ENCODE data around the gene RAVER1.
"Not testable (repeated sequence)": the region's sequence is repeated elsewhere in the genome, so short reads cannot be mapped to it uniquely, and the experiment has no call there.

The RAVER1 gene, protein sequence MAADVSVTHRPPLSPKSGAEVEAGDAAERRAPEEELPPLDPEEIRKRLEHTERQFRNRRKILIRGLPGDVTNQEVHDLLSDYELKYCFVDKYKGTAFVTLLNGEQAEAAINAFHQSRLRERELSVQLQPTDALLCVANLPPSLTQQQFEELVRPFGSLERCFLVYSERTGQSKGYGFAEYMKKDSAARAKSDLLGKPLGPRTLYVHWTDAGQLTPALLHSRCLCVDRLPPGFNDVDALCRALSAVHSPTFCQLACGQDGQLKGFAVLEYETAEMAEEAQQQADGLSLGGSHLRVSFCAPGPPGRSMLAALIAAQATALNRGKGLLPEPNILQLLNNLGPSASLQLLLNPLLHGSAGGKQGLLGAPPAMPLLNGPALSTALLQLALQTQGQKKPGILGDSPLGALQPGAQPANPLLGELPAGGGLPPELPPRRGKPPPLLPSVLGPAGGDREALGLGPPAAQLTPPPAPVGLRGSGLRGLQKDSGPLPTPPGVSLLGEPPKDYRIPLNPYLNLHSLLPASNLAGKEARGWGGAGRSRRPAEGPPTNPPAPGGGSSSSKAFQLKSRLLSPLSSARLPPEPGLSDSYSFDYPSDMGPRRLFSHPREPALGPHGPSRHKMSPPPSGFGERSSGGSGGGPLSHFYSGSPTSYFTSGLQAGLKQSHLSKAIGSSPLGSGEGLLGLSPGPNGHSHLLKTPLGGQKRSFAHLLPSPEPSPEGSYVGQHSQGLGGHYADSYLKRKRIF

DNA sequence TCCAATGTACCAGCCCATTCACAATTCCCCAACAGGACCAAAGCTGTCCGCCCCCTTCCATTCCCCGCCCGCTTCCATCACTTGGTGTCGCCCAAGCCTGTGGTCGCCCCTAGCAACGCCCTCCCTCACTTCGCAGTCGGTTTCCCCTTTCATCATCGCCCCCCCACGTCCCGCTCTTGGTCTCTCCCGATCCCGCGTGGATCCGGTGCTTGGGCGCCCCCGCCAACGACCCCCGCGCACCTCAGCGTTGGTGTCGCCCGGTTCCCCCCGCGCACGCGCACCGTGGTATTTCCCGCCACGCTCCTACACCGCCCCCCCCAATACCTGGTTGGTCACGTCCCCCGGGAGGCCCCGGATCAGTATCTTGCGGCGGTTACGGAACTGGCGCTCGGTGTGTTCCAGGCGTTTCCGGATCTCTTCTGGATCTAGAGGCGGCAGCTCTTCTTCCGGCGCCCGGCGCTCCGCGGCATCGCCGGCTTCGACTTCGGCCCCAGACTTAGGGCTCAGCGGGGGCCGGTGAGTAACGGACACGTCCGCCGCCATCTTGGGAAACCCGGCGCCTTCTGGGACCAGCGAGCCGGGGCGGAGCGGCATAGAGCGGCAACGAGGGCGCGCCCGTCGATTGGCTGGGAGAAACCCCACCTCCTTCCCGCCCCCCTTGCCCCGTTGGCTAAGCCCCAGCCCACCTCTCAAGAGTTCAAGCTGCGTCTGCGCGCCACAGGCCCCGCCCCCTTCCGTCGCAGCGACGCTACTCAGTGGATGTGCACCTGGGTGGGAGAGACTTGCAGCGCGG is at the start of gene RAVER1:
Gene RAVER1 (minus strand): TSS at position 565 of the 793 bp plus-strand sequence. CDS start 22 bp downstream, at position 543.
- no peak for TF ChIP-seq ZNF274 (IDR thresholded peaks at IDR 0.05; ENCODE audit: low read depth, low read length)
- H3K4me3 ChIP-seq (ENCODE audit: low read length), result peak within 1 kb of the TSS; percentile 75

DNA sequence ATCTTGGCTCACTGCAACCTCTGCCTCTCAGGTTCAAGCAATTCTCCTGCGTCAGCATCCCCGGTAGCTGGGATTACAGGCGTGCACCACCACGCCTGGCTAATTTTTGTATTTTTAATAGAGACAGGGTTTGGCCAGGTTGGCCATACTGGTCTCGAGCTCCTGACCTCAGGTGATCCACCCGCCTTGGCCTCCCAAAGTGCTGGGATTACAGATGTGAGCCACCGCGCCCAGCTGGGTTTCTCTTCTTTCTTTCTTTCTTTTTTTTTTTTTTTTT is 49.8 kb upstream of the RAVER1 start:
- not testable (repeated sequence) for H3K4me3 ChIP-seq (ENCODE audit: low read length)

DNA sequence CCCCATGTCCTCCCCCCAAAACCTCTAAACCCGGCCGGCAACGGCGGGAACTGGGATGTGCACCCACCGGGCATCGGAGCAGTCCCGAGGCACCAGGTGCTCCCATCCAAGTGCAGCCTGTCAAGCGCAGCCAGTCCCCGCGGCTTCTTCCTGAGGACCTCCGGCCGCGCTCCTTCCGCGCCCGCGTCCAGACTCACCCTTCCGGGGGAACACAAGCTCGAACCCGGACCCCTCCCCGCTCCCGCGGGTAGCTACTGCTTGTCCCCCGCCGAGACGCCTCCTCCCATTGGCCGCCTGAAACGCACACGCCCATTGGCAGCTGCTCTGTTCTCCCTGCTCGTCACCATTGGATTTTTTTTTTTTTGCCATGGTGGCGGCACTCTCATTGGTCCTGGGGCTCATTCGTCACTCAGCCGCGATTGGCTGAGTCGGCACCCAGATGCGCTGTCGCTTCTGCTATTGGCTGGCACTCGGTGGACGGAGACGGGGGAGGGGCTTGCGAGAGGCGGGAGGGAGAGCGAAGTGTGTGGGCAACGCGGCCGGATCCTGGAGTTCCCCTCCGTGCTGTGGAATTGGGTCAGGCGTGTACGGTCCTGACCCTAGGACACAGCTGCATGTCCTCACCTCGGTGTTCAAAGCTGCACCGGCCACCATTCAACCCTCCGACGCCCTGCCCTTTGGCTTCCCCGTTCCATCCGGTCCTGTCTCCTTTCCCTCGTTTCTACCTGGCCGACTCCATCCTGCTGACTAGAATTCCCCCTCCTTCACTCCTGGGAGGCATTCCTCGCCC is 47.2 kb upstream of the RAVER1 start, which contains the start of gene TYK2:
Gene TYK2 (minus strand): TSS at position 260 of the 790 bp plus-strand sequence. CDS start 2,166 bp downstream, outside the sequence.
- TF ChIP-seq ZNF274 (IDR thresholded peaks at IDR 0.05; ENCODE audit: low read depth, low read length), result no peak
- H3K4me3 ChIP-seq (ENCODE audit: low read length), result peak within 1 kb of the TSS; percentile 95

DNA sequence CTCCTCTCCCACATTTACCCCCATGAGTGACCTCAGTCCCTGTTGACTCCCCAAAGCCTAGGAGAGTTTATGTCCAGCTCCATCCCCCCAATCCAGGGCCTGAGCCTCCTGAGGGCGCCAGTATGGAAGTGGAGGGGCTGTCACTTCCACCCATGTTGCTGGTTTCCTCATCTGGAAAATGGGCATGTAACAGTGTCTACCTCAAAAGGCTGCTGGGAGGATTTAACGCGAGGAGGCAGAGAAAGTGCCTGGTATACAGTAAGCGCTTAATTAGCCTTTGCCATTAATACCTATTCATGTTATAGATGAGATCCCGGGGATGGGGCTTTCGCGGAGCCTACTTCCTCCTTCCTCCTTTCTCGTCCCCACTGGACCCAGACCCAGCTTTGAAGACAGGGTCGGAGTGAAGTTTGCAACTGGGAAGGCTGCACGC is 46.6 kb upstream of the RAVER1 start:
- TF ChIP-seq ZNF274 (IDR thresholded peaks at IDR 0.05; ENCODE audit: low read depth, low read length), result no peak
- peak overlapping the region; percentile 95 for H3K4me3 ChIP-seq (ENCODE audit: low read length)

DNA sequence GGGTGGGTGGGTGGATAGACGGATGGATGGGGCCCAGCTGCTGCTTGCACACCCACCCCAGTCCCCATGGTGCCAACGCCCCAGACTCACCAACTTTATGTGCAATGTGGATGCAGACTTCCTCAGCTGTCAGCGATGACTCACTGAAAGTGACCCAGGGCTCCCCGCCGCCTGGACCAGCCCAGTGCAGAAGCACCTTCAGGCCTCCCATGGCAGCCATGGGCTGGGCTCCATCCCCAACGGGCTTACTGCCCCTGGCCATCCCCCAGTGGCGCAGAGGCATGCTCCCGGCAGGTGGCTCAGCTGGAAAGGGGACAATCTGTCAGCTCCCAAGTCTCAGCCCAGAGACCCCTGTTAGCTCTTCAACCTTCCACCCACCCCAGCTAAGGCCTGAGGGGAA is 44.8 kb upstream of the RAVER1 start:
- no peak for TF ChIP-seq ZNF274 (IDR thresholded peaks at IDR 0.05; ENCODE audit: low read depth, low read length)
- no peak overlapping the region for H3K4me3 ChIP-seq (ENCODE audit: low read length)

DNA sequence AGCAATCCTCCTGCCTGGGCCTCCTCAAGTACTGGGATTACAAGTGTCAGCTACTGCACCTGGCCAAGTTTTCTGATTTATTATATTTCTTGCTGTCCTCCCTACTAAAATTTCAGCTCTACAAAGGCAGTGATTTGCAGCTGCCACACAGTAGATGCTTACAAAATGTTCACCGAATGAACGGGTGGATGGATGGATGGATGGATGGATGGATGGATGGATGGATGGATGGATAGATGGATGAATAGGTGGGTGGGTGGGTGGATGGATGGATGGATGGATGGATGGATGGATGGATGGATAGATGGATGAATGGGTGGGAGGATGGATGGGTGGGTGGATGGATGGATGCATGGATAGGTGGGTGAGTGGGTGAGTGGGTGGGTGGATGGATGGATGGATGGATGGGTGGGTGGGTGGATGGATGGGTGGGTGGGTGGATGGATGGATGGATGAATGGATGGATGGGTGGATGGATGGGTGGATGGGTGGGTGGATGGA is 43.9 kb upstream of the RAVER1 start:
- H3K4me3 ChIP-seq (ENCODE audit: low read length), result not testable (repeated sequence)

DNA sequence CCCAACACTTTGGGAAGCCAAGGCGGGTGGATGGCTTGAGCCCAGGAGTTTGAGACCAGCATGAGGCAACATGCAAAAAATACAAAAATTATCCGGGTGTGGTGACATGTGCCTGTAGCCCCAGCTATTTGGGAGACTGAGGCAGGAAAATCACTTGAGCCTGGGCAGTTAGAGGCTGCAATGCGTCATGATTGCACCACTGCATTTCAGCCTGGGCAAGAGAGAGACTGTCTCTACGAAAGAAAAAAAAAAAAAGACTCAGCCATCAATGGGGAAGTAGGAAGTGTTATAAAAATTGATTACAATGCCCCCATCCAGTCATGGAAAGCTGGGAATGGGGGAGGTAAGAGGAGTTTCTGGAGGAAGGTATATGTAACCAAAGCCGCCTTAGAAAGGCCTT is 41.6 kb upstream of the RAVER1 start:
- TF ChIP-seq ZNF274 (IDR thresholded peaks at IDR 0.05; ENCODE audit: low read depth, low read length), result no peak
- no peak overlapping the region for H3K4me3 ChIP-seq (ENCODE audit: low read length)

DNA sequence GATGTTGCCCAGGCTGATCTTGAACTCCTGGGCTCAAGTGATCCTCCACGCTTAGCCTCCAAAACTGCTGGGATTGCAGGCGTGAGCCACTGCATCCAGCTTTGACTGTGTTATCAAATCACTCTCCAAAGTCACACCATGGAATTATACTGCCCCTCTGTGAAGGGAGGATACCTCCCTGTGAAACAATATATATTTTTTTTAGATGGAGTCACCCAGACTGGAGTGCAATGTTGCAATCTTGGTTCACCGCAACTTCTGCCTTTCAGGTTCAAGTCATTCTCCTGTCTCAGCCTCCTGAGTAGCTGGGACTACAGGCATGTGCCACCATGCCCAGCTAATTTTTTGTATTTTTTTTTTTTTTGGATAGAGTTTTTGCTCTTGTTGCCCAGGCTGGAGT is 39.4 kb upstream of the RAVER1 start:
- no peak for TF ChIP-seq ZNF274 (IDR thresholded peaks at IDR 0.05; ENCODE audit: low read depth, low read length)
- no peak overlapping the region for H3K4me3 ChIP-seq (ENCODE audit: low read length)

DNA sequence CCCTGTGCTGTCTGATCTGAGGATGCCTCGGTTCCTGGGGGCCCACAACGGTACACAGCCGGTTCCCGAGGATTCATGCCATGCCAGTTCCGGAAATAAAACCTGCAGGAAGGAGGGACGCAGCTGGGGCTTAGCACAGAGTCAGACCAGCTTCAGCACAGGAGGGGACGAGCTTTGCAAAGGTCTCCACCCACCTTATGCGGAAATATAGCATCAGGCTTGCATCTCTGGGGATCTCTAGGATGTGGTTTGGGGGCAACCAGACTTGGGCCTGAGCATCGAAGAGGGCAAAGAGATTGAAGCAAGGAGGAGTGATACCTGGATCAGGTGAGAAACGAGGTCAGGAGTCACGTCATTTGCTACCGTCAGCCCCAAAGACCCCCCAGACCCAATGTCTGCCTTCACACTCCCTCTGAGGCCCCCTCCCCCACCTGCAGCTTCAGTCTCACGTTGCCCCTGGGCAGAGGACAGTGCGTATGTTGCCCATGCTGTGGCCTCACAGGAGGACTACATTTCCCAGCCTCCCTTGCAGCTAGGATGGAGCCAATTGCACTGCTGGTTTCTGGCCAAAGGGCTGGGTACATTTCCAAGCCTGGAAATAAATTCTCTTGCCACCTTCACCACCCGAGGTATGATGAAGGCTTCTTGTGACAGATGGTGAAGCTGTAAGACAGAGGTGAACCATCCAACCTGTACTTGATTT is 34.9 kb upstream of the RAVER1 start:
- H3K4me3 ChIP-seq (ENCODE audit: low read length), result no peak overlapping the region

DNA sequence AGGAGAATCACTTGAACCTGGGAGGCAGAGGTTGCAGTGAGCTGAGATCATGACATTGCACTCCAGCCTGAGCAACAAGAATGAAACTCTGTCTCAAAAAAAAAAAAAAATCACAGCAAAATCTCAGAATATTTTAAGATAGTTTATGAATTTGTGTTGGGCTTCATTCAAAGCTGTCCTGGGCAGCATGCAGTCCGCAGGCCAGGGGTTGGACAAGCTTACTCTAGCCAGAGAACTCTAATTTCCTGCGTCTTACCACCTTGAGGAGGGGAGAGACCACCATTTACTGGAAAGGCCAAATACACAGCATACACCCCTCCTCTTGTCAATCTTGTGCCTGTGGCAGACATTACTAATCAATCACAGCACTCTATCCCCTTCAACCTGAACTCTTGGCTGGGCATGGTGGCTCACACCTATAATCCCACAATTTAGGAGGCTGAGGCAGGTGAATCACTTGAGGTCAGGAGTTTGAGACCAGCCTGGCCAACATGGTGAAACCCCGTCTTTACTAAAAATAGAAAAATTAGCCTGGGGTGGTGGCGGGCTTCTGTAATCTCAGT is 33.7 kb upstream of the RAVER1 start:
- H3K4me3 ChIP-seq (ENCODE audit: low read length), result not testable (repeated sequence)

More for the DNA sequence above, 34.9 kb upstream of the RAVER1 start:
- no peak for TF ChIP-seq ZNF274 (IDR thresholded peaks at IDR 0.05; ENCODE audit: low read depth, low read length)

DNA sequence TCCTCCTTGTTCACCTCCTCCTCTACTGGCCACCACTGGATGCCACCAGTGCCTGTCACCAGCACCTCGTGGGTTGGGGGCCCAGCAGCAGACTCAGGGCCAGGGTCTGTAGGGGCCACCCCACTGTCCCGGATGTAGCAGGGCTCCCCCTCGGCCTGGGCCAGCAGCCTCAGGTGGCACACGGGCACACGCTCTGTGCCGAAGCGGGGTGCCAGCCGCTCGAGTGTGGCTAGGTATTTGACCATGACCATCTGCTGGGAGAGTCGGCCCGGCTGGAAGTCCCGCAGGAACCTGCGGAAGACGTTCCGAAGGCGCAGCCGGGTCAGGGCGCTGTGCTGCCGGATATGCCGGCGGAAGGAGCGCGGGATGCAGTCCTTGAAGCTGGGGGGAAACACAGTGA is 32.2 kb upstream of the RAVER1 start:
- TF ChIP-seq ZNF274 (IDR thresholded peaks at IDR 0.05; ENCODE audit: low read depth, low read length), result no peak

DNA sequence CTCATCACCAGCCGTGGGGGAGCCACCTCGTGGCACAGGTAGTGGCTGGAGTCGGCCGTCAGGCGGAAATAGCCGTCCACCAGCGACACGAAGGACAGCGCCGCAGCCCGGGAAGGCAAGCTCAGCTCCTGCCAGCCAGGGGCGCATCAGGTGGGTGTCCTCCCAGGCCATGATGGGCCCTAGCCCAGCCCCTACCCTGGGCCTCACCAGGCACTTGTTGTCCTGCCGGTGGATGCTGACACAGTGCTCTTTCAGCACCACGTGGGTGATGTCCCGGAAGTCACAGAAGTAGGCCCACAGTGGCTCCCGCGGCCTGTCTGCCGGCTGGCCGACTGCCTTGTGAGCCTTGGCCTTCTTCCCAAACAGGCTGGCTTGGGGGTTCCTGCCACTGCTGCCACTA is 31.3 kb upstream of the RAVER1 start:
- no peak for TF ChIP-seq ZNF274 (IDR thresholded peaks at IDR 0.05; ENCODE audit: low read depth, low read length)
- no peak overlapping the region for H3K4me3 ChIP-seq (ENCODE audit: low read length)

More for the DNA sequence above, 32.2 kb upstream of the RAVER1 start:
- no peak overlapping the region for H3K4me3 ChIP-seq (ENCODE audit: low read length)

DNA sequence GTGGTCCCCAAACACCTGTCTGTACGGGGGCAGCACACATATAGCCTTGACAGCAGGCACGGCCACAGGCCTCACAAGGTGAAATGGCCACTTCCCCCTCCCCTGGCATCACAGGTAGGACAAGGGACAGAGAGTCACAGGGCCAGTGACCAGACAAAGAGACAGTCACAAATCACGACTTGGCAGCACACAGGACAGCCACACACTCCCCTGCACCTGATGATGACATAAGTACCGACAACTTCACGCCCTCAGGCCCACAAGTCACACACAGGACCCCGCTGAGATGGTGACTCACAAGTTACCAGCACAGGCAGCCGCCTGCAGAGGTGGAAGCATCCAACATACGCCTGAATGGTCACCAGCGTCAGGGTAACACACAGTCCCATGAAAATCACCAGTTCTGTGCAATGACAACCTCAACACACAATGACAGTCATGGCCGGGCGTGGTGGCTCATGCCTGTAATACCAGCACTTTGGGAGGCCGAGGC is 30.5 kb upstream of the RAVER1 start:
- no peak overlapping the region for H3K4me3 ChIP-seq (ENCODE audit: low read length)
- TF ChIP-seq ZNF274 (IDR thresholded peaks at IDR 0.05; ENCODE audit: low read depth, low read length), result no peak

Data from GM08714 (cell line).